Left lobe of liver (tissue), 2 donors: Measurements from ENCODE around the gene TSPAN8. TPM values are rescaled to one million over a fixed set of nuclear protein-coding genes. Genes with fewer than 3 reads are reported as not detected.
A peak's percentile ranks its signal among the peaks of the same experiment; 100 is the strongest.
"Not testable (repeated sequence)": the region's sequence is repeated elsewhere in the genome, so short reads cannot be mapped to it uniquely, and the experiment has no call there.

Experiments used
- ATAC-seq: fragments of 200-7000 bp; cut with Tn5 transposase; one replicate; pipeline ENCODE4 v1.9.1; 2020; ENCODE audit warnings: mild to moderate bottlenecking, moderate library complexity
- DNase-seq: peaks from one replicate; pipeline ENCODE4 v3.0.0-alpha.2; 2020; ENCODE audit warnings: low spot score
- total RNA-seq: library from RNA; stranded (reverse); gene quantifications from one replicate; pipeline ENCODE4 v1.2.1, GENCODE V29; 2021
- donor health status: DM: no; HTN: no; CAD: no; lungs with moderate emphysema.
- donor health status: DM: no; HTN: yes; CAD: no.

Gene TSPAN8
- total RNA-seq, result 12.0 TPM

DNA sequence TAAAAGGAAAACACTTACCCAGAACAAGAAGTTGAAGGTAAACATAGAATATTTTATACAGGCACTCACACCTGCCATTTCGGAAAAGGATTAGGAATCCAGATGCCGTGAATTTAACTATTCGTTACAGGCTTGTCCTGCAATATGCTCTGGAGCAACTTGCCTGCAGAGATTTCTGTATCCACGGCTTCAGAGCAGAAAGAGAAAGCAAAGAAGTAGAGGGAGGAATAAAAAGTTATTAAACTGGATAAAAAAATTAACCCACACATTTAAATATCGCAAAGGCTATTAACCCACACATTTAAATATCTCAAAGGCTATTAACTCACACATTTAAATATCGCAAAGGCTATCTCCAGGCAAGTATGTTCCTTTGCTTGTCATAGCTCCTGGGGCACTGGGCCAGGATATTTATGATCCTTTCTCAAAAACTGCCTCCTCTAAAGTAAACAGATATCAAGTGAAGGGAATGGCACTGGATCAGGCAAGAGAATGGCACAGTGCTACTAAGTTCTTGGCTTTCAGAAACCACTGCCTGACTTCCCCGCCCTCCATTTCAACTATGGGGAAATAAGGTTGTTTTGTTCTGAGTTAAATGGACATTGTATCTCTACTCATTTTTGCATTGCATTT is at the start of gene TSPAN8:
Gene TSPAN8 (minus strand): TSS at position 399 of the 633 bp plus-strand sequence. CDS start 321 bp downstream, at position 78.
- DNase-seq, result no peak

DNA sequence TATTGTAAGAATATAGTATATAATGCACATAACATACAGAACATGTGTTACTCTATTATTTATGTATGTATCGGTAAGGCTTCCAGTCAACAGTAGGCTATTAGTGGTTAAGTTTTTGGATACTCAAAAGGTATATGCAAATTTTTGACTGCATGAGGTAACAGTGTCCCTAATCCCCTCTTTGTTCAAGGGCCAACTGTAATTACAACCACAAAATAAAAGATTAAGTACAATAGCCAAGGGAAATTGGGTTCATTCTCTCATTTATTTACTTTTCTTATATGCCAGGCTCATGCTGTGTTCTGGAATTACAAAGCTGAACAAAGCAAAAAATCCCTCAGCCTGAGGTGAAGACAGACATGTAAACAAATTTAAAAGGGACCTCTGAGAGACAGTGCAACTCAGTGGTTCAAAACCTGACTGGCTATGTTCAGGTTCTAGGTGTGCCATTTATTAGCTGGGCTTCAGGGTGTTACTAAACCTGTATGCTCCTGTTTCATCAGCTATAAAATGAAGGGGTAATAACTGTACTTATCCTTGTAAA is 43.4 kb upstream of the TSPAN8 start:
- ATAC-seq (no peak), DNase-seq (no peak)

More for the DNA sequence above, at the start of gene TSPAN8:
- ATAC-seq, result peak; percentile 56

DNA sequence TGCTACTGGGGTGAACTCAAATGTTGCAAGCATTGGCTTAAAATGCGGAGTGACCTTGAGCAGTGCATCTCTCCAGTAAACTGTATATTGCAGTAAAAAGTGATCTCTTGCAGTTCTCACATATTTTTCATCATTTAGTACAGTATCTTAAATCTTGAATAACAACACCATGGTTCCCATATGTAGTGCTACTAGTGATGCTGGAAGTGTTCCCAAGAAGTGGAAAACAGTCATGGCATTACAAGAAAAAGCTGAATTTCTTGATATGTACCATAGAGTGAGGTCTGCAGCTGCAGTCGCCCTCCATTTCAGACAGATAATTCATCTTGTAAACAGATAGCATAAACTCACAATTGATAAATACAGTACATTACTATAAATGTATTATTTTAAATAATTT is 42.9 kb upstream of the TSPAN8 start:
- ATAC-seq (no peak), DNase-seq (no peak)

DNA sequence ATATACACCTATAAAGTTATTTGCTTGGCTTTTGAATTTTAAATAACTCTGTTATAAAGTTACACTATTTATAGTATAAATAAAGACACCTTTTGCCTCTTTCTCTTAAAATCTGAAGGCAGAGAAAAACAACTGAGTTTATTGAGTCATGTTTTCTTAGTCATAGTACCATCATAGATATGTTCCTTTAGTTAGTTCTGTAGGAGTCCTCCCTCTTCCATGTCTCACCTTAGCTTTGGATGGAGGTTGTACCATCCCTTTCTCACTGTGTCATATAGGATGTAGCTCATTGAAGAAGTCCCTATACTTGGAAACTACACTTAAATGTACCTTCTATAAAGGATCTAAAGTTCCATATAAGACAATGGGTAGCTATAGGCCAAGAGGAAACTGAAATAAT is 39.7 kb upstream of the TSPAN8 start:
- no peak for DNase-seq
- no peak for ATAC-seq

DNA sequence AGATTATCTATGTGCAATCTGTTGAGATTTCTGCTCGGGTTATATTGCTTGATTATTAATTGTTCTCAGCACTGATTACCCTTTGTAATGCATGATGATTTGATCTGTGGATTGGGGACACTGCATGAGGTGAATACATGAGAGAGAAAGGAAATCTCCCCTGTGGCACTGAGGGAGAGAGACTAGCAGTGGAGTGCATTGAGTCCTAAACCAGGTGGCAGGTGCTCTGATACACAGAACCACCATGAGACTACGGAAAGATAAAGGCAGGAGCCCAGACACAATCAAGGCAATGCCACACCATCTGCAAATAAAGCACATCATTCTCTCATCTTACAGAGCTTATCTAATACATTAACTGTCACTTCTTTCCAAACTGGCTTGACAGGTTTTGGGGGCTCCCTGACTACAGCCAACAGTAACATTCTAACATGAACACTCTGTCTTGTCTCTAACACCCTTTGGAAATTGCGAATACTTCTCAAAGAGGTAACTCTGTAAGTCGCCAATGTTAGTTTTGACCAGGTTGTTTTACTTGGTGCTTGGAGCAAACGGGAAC is 37.6 kb upstream of the TSPAN8 start:
- no peak for ATAC-seq
- no peak for DNase-seq

- no peak for DNase-seq
- ATAC-seq, result no peak
Measured at GRCh38 chr12:71194657-71195056, 36.9 kb upstream of the TSPAN8 start.

GRCh38 chr12:71193041-71193440 is 35.2 kb upstream of the TSPAN8 start:
- DNase-seq (no peak), ATAC-seq (no peak)

- no peak for ATAC-seq
Measured at GRCh38 chr12:71191509-71192196, 33.9 kb upstream of the TSPAN8 start.

GRCh38 chr12:71190822-71191221 is 33.0 kb upstream of the TSPAN8 start:
- ATAC-seq (no peak), DNase-seq (no peak)

More at GRCh38 chr12:71191509-71192196, 33.9 kb upstream of the TSPAN8 start:
- DNase-seq, result no peak

GRCh38 chr12:71187379-71187778 is 29.6 kb upstream of the TSPAN8 start:
- DNase-seq (no peak), ATAC-seq (no peak)

DNA sequence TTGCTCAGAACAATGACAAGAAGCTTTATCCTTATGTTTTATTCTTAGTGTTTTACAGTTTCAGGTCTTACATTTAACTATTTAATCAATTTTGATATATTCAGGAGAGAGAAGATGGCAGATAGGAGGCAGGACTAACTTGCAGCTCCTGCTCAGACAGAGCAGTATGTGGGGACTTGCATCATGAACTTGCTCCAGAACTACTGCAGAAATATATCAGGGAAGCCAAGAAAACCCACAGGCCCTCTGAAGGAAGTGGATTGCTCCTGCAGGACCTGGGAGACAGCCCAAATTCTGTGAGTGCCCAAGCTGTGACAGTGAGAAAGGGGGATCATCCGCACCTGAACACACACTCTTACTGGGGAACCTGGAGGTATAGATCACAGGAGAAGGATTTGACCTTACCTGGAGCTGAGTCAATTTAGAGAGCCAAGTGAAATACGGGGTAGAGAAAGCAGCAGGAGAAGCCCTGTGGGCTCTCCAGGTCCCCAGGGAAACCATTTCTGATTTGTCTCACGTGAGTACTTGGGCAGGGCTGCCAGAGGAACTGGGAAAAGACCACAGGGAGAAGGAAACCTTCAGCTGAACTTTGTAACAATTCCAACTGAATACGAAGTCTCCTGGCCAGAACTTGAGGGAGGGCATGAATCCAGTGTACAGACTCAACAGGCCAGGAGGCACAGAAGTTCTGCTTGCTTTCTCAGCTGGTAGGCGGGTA is 28.9 kb upstream of the TSPAN8 start:
- DNase-seq (no peak), ATAC-seq (no peak)

DNA sequence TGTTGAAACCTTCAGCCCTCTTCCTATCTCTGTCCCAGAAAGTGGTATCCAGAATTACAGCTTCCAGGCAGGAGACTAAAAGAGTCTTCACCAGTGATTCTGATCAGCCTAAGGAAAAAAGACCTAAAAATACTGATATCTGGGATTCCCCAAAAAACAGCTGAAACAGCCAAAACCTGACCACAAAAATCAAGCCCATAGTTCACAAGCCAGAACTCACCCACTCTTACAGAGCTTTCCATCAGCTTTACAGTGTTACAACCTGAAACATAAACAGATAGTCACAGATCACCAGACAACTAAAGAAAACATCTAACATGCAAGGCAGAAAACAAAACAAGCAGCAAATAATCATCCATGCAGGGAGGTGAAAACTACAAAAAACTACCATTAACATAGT is 26.0 kb upstream of the TSPAN8 start:
- DNase-seq, result no peak
- ATAC-seq, result no peak

GRCh38 chr12:71183018-71183417 is 25.2 kb upstream of the TSPAN8 start:
- ATAC-seq, result no peak
- no peak for DNase-seq

DNA sequence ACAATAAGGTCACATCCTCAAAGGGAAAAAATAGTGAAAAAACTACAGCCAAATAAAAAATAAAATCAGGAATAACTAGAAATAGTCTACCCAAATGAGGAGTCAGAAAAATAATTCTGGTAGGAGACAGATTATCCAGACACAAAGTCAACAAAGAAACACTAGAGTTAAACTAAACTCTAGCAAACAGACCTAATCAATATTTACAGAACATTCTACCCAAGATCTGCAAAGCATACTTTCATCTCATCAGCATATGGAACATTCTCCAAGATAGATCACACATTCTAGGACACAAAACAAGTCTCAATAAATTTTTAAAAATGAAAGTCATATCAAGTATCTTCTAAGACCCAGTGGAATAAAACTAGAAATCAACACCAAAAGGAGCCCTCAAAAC is 20.4 kb upstream of the TSPAN8 start:
- ATAC-seq, result peak; percentile 62

DNA sequence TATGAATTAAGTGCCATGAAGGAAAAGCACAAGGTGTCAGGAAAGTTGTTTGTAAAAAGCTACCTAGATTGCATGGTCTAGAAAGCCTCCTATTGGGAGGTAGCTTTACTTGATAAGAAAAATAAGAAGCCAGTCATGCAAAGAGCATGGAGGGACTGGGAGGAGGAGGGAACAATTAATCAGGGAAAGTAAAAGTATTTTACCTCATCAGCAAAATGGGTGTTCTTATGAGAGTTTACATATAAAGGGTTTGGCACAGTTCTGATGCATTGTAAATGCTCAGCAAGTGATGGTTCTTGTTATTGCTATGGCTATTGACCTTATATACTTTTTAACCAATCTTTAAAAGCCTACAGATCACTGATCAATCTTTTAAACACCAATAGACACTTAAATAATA is 17.0 kb upstream of the TSPAN8 start:
- ATAC-seq (no peak), DNase-seq (no peak)

More for the DNA sequence above, 20.4 kb upstream of the TSPAN8 start:
- DNase-seq, result no peak

DNA sequence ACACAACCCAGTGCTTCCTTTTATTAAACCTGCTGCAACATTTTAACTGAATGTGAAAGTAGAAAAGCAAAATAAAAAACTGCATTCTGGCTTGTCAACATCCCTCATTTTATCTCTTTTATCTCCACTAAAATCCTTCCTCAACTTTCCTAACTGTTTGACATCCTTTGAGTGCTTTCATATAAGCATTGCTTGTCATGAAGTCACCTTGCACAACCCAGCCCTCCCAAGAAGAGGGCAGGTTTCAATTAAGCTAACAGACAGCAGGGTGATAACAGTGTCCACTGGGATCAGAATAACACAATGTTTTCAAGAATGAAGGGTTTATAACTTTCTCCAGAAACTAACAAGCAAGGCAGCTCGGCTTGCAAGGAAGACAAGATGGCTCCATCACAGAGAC is 16.3 kb upstream of the TSPAN8 start:
- no peak for ATAC-seq
- no peak for DNase-seq

- peak; percentile 79 for ATAC-seq
- no peak for DNase-seq
Measured at GRCh38 chr12:71170456-71170855, 12.7 kb upstream of the TSPAN8 start.

DNA sequence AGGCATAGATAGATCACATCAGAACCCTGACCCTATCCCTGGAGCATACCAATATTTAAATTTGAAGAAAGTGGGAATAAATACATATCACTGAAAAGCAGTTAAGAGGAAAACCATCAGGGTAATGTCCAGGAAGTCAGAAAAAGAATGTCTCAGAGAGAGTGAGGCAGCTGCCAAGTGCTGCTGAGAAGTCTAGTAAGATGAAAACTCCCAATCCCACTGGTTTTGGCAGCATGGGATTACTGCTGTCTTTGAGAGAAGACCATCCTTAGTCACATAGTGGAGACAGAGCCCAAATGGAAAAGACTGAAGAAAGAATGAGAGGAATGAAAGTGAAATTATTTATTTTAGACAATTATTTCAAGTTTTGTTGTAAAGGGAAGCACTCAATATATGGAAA is 11.5 kb upstream of the TSPAN8 start:
- ATAC-seq (no peak), DNase-seq (no peak)

- ATAC-seq, result no peak
- no peak for DNase-seq
Measured at GRCh38 chr12:71166862-71167496, 9.2 kb upstream of the TSPAN8 start.

GRCh38 chr12:71166280-71166679 is 8.5 kb upstream of the TSPAN8 start:
- ATAC-seq (no peak), DNase-seq (no peak)

GRCh38 chr12:71165780-71166179 is 8.0 kb upstream of the TSPAN8 start:
- not testable (repeated sequence) for ATAC-seq, DNase-seq
